Stimulated activated CD4-positive, alpha-beta T cell treated with anti-CD3 and anti-CD28 coated beads, Interleukin-1b, Interleukin-23, amount 100 ng/mL, for 4 hours (primary cell): ENCODE measurements around the gene BRME1.
A peak's percentile ranks its signal among the peaks of the same experiment; 100 is the strongest.

Experiments used
- DNase-seq, 2 donors: peaks; one replicate each; pipeline ENCODE4 v3.0.0-alpha.2; 2020; ENCODE audit warnings: low read depth in 2 of 2

BRME1 gene

GRCh38 chr19:13905634-13906520, at the start of gene BRME1, which contains the start of gene CC2D1A:
Gene BRME1 (minus strand): TSS chr19:13906117. CDS start chr19:13904892, 1,225 bp downstream.
Gene CC2D1A (plus strand): TSS chr19:13906201. CDS start chr19:13906442, 241 bp downstream.
- peak; percentile 92 to 95 for DNase-seq

GRCh38 chr19:13954185-13954584, 48.3 kb upstream of the BRME1 start:
- no peak for DNase-seq

GRCh38 chr19:13952931-13953531, 47.1 kb upstream of the BRME1 start:
- DNase-seq, result no peak

DNA sequence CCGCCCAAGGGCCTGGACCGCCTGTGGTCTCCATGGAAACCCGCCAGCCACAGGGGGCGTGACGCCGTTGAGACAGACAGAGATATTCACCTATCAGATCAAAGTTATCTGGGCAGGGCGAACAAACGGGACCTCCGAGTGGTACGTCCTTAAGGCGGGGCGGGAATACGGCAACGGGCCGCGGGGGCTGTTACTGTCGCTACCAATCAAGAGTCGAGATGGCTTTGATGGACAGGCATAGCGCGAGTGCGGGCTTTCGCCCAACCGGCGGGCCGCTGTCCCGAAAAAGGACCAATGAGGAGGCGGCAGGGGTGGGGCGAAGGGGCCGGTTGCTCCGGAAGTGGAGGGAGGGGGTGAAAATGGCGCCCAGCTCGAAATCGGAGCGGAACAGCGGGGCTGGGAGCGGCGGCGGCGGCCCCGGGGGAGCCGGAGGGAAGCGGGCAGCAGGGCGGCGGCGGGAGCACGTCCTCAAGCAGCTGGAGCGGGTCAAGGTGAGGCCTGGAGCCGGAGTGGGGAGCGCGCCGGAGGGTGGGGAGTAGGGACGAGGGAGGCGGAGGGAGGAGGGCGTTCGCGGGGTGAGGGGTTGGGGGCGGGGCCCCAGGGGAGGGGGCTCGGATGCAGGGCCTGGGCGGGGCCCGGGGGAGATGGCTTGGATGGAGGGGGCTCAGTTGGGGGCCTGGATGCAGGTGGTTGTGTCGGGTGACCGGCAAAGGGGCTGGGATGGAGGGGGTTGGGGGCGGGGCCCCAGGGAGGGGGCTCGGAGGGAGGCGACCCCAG, 46.4 kb upstream of the BRME1 start, which contains the start of gene DCAF15:
Gene DCAF15, plus strand, starts transcription at position 356 of the 777 bp plus-strand sequence. Its CDS starts 4 bp downstream, at position 360.
- DNase-seq, result peak; percentile 95 to 96

DNA sequence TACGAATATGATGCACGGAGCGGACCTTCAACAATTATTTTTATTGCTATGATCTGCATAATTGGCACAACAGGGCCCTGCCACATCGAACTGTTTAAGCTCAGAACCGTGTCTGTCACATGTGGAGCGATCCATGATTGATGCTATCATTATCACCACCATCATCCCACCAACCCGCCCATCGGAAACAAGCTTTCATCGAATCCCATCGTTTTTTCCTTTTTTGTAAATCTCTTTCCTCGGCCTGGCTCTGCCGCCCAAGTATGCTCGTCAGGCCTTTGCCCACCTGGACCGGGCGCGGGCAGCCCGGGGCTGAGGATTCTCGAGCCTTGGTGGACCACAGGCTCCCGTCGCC, 45.9 kb upstream of the BRME1 start:
- DNase-seq, result no peak

DNA sequence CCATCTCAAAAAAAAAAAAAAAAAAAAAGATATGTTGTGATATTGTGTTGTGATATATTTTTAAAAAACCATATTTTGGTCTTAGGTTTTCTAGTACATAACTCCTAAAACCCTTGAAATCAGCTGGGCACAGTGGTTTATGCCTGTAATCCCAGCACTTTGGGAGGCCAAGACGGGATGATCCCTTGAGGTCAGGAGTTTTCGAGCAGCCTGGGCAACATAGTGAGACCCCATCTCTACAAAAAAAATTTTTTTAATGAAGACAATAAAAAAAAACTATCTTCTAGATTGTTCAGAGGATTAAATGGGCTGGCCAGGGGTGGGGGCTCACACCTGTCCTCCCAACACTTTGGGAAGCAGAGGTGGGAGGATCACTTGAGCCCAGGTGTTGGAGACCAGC, 45.1 kb upstream of the BRME1 start:
- DNase-seq, result no peak

DNA sequence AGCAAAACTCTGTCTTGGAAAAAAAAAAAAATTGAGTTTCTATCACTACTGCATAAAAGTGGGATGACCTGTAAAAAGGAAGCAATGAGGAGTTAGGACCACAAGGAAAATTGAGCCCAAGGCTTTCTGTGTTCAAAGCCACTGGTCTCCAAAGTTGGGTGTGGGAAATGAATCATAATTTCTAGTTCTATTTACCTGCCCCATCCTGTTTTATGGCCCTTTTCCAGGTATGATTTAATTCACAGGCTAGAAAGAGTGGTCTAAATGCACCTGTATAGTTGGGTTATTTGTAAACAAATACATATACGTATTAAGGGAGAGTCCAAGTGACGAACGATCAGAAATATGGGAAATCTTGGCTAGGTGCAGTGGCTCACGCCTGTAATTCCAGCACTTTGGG, 40.5 kb upstream of the BRME1 start:
- DNase-seq, result no peak

DNA sequence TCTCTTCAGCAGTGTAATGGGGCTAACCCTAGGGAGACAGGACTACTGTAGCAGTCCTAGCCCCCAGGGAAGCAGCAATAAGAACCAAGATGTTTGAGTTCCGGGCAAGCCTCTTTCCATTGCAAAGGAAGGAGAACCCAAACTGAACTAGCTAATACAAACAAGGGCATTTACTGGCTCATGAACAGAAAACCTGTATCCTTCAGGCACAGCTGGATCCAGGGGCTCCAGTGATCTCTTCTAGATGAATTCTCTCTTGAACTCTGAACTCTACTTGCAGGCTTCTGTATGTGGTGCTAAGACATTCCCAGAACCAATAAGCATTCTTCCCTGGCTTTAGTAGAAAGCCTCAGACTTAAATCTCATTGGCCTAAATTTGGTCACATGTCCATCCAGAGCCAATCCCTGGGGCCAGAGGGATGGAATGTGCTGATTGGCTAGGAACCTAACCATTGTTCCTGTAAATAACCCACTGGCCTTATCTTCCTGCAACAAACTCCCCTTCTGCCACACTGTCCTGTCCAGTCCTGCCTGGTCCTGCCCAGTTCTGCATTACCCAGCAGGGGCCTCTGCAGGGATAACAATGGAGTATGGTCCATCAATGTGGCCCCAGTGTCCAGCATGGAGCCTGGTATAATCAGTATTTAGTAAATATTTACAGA, 36.2 kb upstream of the BRME1 start:
- DNase-seq, result no peak

DNA sequence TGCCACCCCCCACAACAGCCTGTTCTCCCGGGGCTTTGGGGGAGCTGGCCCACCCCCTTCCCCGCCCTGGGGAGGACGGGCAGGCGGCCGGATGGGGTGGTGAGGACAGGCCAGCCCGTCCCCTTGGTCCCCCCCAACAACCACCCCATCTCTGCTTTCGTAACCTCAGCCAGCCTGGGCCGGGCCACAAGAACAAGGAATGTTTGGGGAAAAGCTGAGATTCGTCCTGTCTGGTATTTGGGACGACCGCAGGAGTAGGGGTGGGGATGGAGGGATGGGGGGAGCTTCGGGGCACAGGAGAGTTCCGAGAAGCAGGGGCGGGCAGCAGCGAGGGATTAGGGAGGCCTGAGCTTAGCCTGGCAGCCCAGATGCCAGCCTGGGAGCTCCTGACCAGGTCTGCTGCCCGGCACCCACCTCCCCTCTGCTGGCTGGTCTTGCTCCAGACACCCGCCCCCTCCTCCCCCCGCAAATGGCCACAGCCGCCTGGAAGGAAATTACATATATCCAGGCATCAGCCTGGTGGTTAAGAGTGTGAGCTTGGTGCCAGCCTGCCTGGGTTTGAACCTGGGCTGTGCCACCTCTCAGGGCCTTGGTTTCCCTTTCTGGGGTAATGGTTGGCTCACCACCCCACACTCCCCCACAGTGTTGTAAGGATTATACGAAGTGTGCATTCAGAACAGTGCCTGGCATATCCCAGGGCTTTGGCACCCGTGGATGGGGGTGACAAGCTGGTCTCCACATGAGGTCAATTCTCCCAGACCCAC, 32.6 kb upstream of the BRME1 start, which contains the start of gene PODNL1:
Gene PODNL1, minus strand, starts transcription at position 117 of the 764 bp plus-strand sequence. CDS start 236 bp downstream, outside the sequence.
- no peak for DNase-seq

GRCh38 chr19:13937479-13938300, 31.8 kb upstream of the BRME1 start:
- no peak for DNase-seq

DNA sequence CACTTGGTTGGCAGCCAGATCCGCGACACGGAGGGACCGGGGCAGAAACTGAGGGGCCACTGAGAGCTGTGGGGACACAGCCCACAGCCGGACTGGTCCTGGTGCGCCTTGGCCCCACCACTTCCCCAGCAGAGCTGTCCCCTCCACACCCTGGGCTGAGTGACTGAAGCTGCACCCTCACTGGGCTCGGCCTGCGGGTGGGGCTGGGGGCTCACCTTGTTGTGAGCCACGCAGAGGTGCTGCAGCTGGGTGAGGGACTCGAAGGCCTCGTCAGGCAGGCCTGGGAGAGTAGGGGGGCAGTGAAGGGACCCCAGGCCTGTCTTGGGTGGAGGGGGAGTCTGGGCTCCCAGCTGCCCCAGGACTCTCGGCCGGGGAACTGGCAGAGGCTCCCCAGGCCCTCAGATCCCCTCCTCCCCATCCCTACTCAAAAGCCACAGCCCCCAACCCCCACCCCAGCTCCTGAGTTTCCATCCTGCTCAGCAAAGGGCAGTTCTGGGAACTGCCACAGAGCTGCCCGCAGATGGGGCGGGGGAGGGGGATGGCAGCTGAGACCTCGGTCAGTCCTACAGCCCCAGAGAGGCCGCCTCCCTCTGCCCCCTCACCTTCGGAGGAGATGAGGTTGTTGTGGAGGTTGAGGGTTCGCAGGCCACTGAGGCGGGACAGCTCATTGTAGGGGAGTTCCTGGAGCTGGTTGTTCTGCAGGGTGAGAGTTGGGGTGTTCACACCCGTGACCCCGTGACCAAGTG, 30.0 kb upstream of the BRME1 start:
- no peak for DNase-seq

DNA sequence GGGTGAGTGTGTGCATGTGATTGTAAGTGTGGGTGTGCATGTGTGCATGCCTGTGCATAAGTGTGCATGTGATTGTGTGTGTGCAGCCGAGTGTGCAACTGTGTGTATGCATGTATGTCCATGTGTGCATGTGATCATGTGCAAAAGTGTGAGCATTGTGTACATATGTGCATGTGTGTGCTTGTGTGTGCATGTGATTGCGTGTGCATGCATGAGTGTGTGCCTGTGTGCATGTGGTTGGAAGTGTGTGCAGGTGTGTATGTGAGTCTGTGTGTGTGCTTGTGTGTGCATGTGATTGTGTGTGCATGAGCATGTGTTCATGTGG, 28.8 kb upstream of the BRME1 start:
- no peak for DNase-seq

GRCh38 chr19:13932911-13933393, 27.0 kb upstream of the BRME1 start:
- no peak for DNase-seq

DNA sequence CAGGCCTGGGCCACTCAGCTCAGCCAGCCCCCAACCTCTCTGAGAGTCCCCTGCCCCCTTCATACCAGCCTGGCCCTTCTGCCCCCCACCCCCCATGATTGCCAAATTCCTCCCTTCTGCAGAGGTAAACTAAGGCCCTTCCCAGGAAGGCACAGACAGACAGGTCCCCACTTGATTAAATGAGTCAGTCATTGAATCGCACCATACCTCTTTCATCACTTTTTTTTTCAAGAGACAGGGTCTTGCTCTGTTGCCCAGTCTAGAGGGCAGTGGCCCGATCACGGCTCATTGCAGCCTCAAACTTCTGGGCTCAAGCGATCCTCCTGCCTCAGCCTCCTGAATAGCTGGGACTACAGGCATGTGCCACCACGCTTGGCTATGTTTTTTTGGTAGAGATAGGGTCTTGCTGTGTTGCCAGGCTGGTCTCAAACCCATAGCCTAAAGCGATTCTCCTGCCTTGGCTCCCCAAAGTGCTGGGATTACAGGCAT, 26.3 kb upstream of the BRME1 start:
- no peak for DNase-seq

DNA sequence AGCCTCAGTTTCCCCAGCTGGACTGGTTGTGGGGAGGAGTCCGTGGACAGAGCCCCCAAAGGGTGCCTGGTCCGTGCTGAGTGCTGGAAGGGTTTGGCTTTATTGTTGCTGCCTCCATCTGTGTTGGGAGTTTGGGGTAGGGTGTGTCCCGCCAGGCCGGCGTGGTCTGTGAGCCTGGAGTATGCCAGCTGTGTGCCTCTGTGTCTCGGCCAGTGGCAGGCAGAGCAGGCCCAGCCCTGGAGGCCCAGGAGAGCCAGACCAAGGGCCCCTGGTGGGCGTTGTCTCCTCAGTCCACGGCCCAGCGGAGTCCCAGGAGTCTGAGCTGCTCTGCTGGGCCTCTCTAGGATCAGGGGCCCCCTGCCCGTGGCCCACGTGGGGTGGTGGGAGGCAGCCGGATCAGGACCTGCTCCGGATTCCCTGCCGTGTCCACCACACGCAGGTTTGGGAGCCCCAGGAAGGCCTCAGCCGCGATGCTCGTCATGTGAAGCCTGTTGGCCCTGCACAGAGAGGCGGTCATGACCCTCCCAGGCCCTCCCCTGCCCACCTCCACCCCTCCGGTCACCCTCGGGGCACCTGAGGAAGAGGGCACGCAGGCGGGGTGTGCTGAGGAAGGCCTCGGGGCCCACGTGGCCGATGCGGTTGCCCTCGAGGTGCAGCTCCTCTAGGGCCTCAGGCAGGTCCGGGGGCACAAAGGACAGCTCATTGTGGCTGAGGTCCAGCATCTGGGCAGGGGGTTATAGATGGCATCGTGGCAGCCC, 25.7 kb upstream of the BRME1 start:
- DNase-seq, result no peak

DNA sequence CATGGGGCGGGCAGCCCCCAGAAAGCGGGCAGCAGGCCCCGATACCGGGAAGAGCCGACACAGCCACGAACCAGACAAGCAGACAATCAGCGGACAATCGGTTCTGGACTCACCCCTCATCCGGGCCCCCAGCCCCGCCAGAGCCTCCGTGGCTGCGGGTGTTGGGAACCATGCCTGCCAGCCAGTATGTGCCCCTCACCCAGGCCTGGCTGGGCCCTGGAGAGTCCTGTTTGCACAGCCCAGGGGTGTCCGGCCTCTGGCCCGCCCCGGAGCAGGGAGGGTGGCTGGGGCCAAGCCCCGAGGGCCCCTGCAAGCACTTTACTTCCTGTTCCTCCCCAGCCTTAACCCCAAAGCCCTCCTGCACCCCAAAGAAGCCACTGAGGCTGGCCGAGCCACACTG, 24.5 kb upstream of the BRME1 start:
- DNase-seq, result no peak

DNA sequence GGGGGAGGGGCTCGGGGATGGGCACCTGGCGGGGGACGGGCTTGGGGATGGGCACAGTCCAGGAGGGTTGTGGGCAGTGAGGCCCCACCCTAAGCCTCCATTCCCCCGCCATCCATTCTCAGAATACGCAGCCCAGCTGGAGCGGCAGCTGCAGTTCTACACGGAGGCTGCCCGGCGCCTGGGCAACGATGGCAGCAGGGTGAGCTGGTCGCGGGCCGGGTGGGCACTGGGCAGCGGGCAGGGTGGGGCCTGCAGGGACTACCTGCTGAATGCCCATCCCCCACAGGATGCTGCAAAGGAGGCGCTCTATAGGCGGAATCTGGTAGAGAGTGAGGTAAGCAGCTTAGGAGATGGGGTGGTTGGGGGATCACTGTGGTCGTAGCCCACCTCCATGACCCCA, 24.0 kb upstream of the BRME1 start:
- no peak for DNase-seq

GRCh38 chr19:13929340-13929739, 23.4 kb upstream of the BRME1 start:
- DNase-seq, result no peak
